GDM1 (cell line): ENCODE results near the gene SERPINA1.

Experiments
- DNase-seq: peaks from one replicate; lab custom pipeline; 2025; lab: John Stamatoyannopoulos, UW

The SERPINA1 gene

DNA sequence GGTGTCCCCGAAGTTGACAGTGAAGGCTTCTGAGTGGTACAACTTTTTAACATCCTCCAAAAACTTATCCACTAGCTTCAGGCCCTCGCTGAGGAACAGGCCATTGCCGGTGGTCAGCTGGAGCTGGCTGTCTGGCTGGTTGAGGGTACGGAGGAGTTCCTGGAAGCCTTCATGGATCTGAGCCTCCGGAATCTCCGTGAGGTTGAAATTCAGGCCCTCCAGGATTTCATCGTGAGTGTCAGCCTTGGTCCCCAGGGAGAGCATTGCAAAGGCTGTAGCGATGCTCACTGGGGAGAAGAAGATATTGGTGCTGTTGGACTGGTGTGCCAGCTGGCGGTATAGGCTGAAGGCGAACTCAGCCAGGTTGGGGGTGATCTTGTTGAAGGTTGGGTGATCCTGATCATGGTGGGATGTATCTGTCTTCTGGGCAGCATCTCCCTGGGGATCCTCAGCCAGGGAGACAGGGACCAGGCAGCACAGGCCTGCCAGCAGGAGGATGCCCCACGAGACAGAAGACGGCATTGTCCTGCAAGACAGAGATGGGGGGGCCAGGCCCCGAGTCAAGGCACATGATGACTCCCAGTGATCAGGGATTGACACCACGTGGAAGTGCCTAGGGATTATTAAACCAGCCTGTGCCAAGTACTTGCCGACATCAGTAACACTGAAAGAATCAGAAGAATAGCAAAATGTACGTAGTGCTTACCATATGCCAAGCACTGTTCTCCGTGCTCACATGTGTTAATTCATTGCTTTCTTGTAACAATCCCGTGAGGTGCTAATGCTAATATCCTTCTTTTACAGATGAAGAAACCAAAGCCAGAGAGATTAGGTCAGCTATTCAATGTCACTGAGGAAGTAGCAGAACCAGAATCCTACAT, 5.4 kb downstream of the SERPINA1 start:
- DNase-seq, result no peak

DNA sequence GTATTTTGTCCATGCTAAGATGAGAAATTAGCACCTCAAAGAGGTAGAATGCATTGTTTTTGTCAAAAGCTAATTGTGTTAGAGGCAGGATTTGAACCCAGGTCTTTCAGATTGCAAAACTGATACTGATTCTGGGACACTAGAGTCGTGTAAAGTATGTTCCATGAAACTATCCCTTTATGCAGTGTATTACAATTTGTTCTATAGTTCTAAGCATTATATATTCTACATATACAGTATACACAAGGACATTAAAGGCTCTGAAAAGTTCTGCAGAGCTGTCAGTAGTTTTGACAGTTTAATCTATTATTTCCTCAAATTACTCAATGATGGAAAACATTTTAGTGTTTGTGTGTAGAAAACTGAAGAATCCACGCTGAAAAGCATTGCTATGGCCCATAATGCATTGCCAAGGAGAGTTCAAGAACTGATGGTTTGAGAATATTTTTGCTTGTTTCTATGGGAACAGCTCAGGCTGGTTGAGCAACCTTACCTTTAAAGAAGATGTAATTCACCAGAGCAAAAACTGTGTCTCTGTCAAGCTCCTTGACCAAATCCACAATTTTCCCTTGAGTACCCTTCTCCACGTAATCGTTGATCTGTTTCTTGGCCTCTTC, 6.2 kb downstream of the SERPINA1 start:
- no peak for DNase-seq

GRCh38 chr14:94381149-94382030, 7.0 kb downstream of the SERPINA1 start:
- DNase-seq, result no peak

GRCh38 chr14:94380225-94381148, 7.9 kb downstream of the SERPINA1 start:
- DNase-seq, result no peak

GRCh38 chr14:94379291-94380224, 8.8 kb downstream of the SERPINA1 start:
- no peak for DNase-seq

- DNase-seq, result no peak
Observed at GRCh38 chr14:94378527-94379290, 9.7 kb downstream of the SERPINA1 start.

GRCh38 chr14:94377866-94378470, 10.4 kb downstream of the SERPINA1 start:
- no peak for DNase-seq

- no peak for DNase-seq
Observed at GRCh38 chr14:94376976-94377865, 11.2 kb downstream of the SERPINA1 start.

GRCh38 chr14:94376108-94376975, 12.1 kb downstream of the SERPINA1 start:
- DNase-seq, result no peak

DNA sequence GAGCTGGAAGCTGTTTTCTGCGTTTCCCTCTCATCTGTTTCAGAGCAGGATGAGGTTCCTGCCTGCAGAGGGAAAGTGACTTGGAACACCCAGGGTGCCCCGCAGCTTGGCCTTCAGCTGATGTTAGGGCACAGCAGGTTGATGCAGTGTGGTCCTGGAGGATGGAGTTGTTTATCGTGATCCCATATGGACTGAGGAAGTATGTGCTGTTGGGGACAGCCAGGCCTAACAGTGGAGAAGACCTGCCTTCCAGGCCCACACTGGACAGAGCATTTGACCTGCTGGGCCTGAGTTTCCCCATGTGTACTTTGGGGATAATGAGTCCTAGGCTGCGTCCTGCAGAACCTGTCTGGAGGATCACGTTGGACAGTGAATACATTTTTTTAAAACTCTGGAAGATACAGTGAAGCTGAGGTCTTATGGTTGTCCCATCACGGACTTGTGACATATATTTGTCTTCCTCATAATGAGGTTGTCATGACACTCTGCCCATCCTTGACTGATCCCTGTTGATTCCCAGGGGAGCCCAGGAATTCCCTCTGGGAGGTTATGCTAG, 12.8 kb downstream of the SERPINA1 start:
- DNase-seq, result no peak

DNA sequence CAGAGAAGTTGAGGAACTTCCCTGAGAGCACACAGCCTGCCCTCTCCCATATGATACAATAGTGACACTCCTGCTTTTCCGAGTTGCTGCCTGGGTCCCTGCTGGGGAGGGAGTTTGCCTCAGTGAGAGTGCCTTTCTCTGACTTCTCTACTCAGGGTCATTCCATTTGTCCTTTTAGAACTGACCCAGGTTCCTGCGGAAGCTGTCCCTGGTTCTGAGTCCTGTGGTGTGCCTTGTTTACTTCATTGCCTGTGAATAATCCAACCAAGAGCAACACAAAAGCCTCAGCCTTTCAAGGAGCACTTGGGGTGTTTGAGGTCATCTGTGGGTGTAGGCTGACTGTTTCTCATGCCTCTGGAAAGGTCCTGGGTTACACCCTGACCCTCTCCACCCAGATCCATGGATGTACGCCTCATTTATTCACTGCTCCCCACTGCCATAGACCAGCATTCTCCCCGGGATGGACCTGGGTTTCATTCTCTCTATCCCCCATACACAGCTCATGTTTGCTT, 13.6 kb downstream of the SERPINA1 start:
- DNase-seq, result no peak

DNA sequence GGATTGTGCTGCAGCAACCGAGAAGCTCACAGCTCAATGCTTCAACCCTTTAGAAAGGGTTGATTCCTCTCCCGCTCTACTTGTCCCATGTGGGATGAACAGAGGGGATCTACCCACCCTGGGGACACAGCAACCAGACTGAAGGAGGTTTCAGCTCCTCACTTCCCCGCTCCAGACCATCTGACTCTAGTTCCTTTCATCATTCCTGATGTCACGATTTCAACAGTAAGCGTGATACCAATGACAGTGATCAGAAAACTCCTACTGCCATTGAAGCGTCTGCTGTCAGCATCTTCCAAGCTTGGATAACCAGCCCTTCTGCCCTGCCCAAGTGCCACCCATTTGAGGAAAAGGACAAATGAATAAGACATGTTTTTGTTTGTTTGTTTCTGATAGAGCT, 14.3 kb downstream of the SERPINA1 start:
- DNase-seq, result no peak

DNA sequence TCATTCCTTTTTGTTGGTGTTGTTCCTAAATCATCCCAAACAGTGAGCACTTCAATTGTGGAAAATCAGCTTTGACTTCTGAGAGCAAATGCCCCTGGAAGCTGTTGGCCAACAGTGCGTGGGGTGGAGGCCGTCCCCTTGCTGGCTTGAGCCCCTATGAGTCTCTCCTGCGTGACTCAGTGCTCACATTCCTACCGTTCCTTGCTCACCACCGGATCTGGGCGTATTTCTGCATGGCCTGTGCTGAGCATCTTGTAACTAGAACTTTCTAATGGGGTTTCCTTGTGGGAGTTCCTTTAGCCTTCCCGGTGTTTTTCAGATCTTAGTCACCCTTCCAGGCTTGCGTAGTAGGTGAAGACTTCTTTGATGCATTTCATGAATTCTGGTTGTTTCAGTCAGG, 14.7 kb downstream of the SERPINA1 start:
- no peak for DNase-seq

GRCh38 chr14:94372021-94372605, 16.3 kb downstream of the SERPINA1 start:
- no peak for DNase-seq

DNA sequence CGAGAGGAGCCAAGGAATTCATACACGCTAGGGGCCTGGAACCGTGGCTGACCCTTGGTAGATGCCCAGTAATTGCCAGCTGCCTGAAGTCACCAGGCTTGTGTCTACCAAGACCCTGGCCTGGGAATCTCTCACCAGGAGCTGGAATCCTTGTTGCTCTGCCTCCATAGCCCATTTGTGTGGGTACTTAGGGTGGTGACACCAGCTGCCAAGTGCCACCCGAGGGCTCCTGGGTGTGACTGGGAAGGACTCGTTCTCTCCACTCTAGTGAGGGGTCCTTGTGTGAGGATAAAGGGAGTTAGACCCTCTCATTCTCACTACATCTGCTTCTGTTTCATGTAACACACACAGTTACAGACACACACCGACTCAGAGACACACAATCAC, 17.9 kb downstream of the SERPINA1 start:
- no peak for DNase-seq
